Activated naive CD8-positive, alpha-beta T cell treated with anti-CD3 and anti-CD28 coated beads, Interleukin-2, amount 50 U/mL, for 16 hours (primary cell): ENCODE data around the gene ADGRA1.
"Not testable (repeated sequence)": the region's sequence is repeated elsewhere in the genome, so short reads cannot be mapped to it uniquely, and the experiment has no call there.

Experiments used
- DNase-seq: peaks from one replicate; pipeline ENCODE4 v3.0.0-alpha.2; 2020; ENCODE audit warnings: low read depth, low spot score

ADGRA1 gene

DNA sequence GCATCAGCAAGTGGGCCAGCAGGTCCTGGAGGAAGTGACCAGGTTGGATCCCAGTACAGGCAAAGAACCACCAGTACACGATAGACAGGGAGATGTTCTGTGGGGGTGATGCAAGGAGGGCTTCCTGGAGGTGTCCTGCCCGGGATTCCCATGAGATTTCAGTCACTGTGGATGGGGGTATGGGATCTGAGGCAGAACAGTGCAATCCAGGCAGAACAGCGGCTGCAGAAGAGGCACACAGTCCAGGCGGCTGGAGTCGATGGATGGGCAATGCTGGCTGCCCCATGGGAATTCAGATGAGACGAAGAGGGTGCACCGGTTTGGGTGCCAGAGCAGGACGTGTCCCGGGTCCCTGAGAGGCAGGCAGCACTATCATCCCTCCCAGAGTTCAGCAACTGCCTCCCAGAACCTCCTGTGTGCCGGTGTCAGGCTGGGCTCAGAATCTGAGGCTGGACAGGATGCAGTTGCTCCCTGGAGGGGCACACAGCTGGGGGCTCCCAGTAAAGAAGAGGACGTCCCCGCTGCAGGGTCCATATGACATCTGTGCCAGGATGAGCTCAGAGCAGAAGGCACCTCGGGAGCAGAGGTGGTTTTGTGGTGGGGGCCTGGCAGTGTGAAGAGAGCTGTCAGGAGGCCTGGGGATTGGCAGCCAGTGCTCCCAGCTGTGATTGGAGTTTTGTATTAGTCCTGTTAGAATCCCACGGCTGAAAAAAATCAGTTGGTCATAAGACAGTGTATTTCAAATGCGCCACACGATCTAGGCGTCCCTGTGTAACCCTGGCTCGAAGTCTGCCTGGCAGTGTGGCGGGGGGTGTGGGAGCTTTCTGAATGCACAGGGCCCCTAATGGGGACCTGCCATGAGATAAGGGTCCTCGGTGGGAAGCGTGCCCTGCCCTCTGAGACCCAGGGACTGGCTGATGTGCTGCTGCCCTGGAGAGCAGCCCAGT lies 75.5 kb downstream of the ADGRA1 start:
- no peak for DNase-seq

DNA sequence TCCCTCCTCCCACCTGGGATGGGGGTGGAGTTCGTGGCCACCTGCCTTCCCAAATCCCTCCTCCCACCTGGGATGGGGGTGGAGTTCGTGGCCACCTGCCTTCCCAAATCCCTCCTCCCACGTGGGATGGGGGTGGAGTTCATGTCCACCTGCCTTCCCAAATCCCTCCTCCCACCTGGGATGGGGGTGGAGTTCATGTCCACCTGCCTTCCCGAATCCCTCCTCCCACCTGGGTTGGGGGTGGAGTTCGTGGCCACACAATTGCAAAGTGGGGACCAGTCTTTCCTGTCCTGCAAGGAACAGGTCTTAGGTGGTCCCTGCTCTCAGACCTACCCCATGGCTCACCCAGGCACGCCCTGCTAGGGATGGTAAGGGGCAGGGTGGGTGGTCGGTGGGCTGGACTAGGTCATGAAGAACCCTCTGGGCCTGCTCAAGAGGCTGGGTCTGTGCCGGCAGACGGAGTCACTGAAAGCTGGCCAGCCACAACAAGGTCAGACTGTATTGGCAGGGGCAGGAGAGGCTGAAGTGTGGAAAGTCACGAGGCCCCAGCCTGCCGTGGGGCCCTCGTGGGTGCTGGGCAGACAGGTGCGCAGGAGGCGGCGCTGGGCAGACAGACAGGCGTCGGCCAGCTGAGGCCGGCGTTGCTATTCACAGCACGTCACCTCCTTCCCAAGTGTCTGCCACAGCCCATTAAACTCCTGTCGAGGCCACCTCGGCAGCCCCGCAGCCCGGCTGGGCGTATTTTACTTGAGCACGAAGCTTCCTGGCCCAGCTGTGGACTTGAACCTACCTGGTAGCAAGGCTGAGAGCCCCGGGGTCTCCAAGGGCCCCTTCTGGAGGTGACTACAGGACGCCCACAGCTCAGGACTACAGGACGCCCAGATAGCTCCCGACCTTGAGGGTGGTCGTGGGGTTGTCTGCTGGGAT lies 76.4 kb downstream of the ADGRA1 start:
- no peak for DNase-seq

DNA sequence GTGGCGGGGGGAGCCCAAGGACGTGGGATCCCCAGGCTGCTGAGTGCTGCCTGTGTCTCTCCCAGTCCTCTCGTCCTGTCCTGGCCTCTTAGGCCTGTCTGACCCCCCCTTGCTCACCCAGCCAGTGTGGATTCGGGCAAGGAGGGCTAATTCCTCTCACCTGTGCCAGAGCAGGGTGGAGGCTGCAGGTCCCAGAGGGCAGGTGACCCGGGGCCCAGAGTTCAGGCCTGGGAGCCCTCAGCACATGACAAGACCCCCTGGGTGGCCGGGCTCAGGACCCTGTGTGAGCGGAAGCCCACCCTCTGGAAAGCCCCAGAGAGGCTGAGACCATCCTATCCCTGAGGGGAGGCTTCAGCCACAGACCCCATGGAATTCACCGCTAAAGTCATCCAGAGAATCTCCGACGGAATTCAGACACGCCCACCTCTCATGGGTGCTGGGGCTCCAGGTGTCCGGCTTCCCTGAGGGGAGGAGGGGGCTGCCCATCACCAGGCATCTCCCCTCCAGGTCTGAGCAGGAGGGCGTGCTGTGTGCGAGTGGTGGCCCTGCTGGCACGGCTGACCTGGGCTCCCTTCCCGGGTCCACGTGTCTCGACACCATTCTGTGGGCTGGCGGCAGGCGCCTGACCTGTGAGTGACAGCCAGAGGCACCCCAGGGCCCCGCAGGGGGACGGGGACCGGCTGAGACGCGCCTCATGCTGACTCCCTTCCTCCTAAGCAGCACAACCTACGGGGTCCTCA lies 77.3 kb downstream of the ADGRA1 start:
- DNase-seq: no peak

DNA sequence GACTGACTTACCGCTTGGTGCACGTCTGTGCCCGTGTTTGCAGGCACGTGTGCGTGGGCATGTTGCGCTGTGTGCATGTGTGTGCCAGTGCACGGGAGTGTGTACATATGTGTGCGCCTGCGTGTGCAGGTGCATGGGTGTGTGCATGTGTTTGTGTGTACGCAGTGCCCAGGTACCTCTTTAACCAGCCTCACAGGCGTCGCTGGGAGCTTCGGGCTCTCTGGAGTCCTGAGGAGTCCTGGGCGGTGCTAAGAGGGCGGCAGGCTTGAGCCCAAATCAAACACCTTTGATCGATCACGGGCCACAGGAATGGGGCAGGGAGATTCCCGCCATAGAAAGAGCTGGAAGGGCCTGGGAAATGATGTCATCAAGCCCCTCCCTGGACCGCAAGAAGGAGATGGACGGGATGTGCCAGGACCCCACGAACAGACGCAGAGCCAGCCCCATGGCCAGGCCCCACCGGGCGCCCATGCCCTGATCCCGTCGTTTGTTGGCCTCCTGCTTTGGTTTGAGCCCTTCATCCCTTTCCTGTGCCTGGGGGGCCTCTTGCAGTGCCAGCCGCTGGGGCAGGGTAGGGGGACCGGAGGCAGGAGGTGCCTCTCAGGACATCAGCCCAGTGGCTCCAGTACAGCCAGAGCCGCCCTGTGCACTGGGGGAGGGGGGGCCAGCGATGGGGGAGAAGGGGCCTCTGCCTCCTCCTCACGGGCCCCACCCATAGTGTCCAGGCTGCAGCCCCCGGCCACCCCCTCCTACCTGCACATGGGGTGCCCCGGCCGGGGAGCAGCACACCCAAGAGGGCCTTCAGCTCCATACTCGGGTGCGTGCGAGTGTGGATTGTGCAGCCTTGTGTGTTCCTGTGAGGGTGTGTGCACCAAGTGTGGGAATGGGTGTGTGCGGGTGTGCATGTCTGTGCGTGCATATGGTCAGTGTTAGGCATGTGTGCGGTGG lies 78.1 kb downstream of the ADGRA1 start:
- no peak for DNase-seq

DNA sequence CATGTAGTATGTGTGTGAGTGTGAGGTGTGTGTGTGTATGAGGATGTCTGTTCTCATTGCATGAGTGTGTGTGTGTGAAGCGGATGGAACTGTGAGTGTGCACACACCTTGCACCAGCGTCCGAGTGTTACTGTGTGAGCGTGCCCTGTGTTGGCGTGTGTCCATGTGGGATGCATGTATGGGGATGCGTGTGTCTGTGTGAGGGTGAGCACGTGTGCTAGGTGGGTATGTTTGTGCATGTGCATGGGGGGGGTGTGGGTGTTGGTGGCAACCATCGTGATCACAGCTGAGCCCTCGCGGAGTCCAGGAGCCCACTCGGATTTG lies 78.7 kb downstream of the ADGRA1 start:
- no peak for DNase-seq

DNA sequence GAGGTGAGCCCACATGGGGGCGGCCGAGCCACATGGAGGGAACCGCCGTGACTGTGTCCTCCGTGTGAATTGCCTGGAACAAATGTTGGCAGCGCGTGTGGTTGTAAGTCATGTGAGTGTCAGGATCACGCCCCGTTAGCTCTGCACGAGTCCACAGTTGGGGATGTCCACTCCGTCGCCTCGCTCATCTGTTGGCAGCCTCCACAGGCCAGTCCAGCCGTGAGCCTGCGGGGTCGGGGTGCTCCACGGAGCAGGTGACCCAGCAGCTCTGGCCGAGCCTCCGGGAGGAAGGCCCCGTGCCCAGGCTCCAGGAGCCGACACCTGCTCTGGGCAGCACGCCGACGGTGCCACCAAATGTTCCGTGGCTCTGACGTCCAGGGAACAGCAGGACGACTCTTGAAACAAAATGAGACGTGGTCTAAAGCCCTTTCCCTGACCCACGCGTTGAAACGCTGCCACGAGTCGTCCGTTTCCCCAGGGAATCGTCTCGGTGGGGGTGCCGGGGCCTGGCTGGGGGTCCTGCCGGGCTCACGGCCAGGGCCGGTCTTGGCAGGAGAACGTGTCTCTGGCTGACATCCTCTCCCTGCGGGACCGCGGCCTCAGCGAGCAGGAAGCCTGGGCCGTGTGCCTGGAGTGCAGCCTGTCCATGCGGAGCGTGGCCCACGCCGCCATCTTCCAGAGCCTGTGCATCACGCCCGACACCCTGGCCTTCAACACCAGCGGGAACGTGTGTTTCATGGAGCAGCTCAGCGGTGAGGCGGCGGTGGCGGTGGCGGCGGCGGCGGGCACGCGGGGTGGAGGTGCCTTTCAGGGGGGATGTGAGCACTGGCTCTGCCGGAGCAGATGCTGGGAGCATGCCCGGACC lies 79.3 kb downstream of the ADGRA1 start:
- no peak for DNase-seq

DNA sequence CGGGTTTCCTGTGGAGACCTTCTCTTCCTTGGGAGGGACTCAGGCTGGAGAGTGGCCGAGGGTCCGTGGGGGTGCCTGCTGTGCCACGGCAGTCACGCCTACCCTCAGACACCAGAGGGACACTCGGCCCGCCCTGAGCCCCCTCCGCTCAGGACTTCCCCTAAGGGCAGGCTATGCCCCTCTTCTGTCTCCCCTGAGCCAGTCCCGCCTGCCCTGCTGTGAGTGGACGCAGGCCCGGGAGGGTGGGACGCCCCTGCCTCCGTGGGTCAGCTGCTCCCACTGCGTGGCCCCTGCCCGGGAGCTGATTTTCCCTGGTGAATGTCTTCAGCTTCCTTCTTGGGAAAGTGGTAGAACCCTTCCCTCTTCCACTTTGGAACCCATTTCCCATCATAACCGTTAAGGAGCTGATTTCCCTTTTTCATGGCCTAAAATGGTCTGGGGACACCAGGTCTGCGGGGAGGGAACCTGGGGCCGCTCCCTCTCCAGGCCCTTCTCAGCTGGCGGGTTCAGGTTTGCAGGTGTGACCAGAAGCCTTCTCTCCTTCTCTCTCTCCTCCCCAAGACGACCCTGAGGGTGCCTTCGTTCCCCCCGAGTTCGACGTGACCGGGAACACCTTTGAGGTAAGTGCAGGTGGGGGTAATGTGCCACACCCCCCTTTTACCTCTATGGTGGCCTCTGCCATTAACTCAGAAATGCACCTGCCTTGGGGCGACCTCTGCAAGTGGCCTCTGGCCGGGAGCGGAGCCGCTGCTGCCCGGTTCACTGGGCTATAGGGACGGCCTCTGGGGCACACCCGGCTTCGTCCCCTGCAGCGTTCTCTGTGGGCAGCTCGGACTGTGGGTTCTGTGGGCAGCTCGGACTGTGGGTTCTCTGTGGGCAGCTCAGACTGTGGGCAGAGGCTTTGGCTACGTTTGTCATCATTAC lies 80.2 kb downstream of the ADGRA1 start:
- DNase-seq: no peak

GRCh38 chr10:133168617-133169031 lies 80.9 kb downstream of the ADGRA1 start:
- no peak for DNase-seq

DNA sequence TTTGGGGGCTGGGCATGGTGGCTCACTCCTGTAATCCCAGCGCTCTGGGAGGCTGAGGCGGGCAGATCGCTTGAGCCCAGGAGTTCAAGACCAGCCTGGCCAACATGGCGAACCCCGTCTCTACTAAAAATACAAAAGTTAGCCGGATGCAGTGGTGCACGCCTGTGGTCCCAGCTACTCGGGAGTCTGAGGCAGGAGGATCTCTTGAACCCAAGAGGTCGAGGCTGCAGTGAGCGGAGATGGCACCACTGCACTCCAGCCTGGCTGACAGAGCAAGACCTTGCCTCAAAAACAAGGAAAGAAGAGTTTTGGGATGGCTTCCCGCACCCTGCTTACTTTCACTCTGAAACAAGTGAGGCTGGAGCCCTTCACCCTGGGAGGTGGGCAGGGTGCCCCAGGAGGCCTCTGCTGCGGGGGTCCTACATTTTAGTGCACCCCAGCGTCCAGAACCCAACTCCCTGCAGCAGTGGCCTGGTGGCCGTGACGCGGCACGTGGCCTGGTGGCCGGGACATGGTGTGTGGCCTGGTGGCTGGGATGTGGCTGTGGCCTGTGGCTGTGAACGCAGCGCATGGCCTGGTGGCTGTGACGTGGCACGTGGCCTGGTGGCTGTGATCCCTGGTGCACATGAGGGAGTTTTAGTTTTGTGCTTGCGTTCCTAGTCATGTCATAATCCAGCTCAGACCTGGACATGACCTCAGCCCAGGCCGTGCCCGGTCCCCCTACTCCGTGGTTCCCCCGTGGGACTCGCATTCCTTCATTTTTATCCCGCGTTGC lies 81.6 kb downstream of the ADGRA1 start:
- no peak for DNase-seq

- no peak for DNase-seq
Measured at GRCh38 chr10:133170092-133170491, 82.4 kb downstream of the ADGRA1 start.

DNA sequence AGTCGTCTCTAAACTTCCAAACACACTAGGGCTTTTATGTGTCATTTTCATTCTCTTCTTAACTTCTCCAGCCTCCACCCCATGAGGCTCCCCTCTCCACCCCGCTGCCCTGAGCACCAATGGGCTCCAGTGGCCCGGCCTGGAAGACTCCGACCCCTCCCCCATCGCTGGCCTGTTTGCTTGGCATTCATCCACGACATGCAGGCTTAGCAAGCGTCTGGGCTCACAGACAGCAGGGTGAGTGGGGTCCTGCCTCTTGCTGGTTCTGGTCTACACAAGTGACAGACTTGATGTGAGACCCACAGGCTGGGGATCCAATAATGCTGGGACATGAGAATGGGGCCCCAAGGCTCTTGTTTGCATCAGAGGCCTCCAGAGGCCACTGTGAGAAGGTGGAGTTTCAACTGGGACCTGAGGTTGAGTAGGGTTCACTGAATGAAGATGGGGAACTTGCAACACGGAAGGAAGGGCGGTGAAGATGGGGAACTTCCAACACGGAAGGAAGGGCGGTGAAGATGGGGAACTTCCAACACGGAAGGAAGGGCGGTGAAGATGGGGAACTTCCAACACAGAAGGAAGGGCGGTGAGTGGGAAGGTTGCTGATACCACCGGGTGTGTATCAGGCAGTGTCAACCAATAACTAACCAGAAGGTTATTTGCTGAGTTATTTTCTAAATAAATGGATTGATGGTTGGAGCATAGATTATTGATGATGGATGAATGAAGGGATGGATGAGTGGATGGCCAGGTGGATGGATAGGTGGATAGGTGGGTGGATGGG lies 86.3 kb downstream of the ADGRA1 start:
- DNase-seq: no peak

GRCh38 chr10:133174689-133175263 lies 87.1 kb downstream of the ADGRA1 start:
- DNase-seq: no peak

DNA sequence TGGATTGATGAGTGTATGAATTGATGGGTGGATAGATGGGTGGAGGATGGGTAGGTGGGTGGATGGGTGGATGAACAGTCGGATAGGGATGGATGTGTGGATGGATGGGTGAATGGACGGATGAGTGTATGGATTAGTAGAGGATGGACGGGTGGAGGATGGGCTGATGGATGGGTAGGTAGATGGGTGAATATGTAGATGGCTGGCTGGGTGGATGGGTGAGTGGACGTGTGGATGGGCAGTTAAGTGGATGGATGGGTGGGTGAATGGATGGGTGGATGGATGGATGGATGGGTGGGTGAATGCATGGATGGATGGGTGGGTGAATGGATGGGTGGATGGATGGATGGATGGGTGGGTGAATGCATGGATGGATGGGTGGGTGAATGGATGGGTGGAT lies 87.9 kb downstream of the ADGRA1 start:
- not testable (repeated sequence) for DNase-seq

- DNase-seq: no peak
Measured at GRCh38 chr10:133176546-133176945, 88.8 kb downstream of the ADGRA1 start.

- DNase-seq: no peak
Measured at GRCh38 chr10:133177380-133178157, 89.8 kb downstream of the ADGRA1 start.
